TTC549 (cell line): ENCODE results near the gene CTNNBL1.
"Not testable (repeated sequence)": the region's sequence is repeated elsewhere in the genome, so short reads cannot be mapped to it uniquely, and the experiment has no call there.

Source experiments
- FAIRE-seq: peaks from 2 replicates; lab custom pipeline; 2012; peaks lifted over from hg19 to GRCh38; lab: Jason Lieb, UNC

The CTNNBL1 gene

DNA sequence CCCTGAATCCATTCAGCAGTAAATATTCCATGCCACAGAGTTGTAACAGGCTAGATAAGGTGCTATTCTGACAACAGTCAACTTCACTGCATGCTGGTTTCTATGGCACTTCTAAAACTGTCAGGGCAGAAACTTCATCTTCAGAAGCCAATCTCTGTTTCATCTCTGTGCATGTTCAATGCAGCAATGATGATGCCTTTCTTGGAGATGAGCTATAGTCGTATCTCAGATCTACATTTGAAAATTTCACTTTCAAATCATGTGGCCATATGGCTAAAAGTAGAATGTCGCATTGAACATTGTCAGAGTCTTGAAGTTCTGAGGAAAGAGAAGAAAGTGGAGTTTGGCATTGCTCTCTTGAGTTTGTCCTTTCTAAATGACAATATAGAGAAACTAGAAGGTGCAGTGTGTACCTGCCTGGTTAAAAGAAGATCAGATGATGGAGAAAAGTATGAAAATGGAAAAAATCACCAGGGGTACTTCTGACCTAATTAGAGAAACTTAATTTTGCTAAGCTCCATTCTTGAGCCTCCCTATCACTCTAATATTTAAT is 160.1 kb downstream of the CTNNBL1 start:
- FAIRE-seq = no peak

GRCh38 chr20:37856034-37856433 is 162.2 kb downstream of the CTNNBL1 start:
- not testable (repeated sequence) for FAIRE-seq

DNA sequence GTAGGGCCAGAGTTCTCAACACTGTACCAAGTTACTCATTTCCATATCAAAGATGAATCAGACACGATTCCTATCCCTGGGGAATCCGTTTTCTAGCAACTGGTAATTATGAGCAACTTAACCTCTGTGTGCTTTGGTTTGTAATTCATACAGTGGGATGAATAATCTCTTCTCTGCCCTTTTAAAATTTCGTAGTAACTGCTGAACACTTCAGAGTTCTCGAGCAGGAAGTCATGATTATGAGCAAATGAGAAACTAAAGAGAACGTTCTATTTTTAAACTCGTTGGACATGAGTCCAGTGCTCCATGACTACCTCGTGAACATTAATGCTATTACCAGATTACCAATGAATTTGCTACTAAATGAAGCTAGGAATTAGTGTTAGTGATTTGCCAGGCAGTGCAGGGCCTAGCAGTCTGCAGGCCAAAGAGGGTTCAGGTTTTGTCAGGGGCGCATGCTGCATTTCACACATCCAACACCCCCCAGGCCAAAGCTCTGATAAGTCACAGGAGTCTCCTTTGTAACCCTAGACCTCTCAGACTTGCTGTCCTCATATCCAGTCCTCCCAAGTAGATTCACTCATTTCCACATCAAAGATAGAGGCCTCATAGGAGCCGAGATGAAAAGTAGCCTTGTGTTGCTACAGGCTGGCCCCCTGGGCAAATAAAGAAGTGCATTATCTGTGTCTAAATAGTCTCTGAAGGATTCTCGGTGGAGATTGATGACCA is 163.3 kb downstream of the CTNNBL1 start:
- no peak for FAIRE-seq

DNA sequence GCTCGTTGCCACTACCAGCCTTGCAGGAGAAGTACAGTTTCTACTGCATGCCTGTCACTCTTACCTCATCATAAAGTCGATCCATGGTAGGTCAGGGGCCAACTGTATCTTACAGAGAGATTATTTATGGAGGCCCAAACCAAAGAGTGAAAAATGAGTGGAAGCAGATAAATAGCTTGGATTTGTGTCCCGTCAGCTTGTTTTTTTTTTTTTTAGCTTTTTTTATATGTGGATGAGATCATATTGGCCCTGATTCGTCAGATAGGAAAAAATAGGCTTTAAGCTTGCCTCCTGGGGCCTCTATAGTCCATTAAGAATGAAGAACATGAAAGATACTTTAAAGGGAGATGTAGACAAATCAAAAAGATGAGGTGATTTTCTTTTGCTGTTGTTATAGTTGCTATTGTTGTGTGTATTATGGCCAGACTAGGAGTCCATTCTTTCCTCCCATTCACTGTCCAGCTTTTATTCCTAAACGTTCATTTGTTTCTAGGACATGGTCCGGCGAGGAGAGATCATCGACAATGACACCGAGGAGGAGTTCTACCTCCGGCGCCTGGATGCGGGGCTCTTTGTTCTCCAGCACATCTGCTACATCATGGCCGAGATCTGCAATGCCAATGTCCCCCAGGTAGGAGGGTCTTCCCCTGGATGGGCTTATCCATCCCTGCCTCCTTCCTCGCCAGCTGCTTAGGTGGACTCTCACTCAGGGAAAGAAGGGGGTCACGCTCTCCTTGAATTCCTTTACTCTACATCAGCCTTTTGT is 165.8 kb downstream of the CTNNBL1 start:
- no peak for FAIRE-seq

- no peak for FAIRE-seq
Observed at GRCh38 chr20:37863289-37863688, 169.5 kb downstream of the CTNNBL1 start.

DNA sequence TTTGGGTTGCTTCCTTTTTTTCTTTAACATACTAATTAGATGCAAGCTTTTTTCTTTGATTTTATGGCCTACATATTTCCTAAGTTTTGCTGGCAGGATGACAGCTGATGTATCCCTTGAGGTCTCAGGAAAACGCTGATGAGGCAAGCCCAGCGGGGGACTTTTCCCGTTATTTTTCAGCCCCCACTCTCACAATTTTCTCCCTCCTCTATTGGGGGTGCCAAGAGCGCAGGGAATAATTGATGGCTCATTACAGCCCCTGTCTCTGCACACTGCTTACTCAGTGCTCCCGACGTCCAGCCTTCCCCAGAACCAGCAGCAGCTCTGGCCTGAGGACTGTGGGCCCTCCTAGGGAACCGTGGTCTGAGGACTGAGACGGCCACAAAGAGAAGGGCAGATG is 170.5 kb downstream of the CTNNBL1 start:
- no peak for FAIRE-seq

DNA sequence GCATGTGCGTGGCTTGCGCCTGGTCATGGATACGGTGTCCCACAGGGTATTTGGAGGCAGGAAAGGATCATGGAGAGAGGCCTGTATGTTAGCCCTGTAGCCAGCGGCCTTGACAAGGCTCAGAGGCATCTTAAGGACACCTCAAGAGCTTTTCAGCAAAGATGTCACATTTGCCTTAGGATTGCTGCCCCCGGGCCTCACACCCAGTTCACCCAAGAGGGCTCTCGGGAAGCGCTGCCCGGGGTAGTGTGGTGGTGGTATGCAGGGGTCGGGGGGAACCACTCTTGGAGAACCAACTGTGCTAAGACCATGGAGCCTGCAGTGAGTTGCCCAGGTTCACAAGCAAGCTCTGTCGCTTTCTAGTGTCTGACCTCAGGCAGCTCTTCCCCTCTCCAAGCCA is 172.2 kb downstream of the CTNNBL1 start:
- no peak for FAIRE-seq

DNA sequence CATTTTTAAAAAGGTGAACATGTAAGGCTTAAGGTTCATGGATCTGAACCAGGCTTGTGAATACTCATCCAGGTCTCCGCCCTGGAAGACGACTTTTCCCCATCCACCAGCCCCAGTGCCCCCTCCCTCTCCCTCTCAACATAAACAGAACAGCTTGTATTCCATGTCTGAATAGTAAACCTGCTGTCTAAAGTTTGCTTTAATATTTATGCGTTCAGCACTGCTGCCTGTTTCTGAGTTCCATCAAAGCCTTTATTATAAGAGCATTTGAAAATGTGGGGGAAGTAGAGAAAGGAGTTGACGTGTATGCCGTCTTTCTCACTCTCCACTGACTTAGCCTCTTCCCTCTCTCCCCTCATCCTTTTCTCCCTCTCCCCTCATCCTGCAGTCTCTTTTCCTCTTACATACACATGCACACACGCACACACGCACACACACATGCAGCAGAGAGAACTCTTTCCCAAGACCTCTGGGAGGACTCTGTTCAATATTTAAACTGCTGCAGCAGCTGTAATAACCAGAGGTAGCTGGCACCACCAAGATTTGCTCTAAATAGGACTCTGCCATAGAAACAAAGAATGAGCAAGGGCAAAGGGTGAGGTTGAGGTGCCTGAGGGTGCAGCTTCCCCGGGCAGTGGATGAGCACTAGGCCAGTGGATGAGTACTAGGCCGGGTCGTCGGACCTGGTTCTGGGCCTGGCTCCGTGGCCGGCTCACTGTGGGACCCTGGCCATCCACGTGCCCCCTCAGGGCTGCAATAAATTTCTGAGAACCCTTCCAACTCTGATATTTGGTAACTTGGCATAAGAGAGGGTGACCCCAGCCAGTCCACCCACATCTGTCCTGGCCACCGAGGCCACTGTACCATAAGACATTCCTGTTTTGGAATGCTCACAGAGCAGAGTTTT is 173.7 kb downstream of the CTNNBL1 start:
- no peak for FAIRE-seq

- no peak for FAIRE-seq
Observed at GRCh38 chr20:37868851-37869333, 175.1 kb downstream of the CTNNBL1 start.

GRCh38 chr20:37869334-37869861 is 175.6 kb downstream of the CTNNBL1 start:
- FAIRE-seq = no peak

DNA sequence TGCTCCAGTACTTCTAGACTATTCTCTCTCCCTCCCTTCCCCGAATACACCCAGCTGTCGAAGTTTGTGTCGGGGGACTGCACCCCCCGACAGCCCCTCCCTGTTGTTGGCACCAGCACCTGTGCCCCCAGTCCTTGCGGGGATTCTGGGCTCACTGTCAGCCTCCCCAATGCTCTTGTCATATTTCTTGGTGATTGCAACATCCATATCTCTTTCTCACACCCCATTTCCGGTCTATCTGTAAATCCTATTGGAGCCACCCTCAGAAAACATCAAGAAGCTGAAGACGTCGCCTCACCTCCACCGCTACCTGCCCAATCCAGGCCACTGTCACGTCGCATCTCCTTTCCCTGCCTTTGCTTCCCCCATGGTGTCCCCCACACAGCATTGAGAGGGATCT is 176.5 kb downstream of the CTNNBL1 start:
- FAIRE-seq = no peak

- FAIRE-seq = no peak
Observed at GRCh38 chr20:37871751-37872150, 177.9 kb downstream of the CTNNBL1 start.

GRCh38 chr20:37872161-37872560 is 178.3 kb downstream of the CTNNBL1 start:
- FAIRE-seq = no peak

DNA sequence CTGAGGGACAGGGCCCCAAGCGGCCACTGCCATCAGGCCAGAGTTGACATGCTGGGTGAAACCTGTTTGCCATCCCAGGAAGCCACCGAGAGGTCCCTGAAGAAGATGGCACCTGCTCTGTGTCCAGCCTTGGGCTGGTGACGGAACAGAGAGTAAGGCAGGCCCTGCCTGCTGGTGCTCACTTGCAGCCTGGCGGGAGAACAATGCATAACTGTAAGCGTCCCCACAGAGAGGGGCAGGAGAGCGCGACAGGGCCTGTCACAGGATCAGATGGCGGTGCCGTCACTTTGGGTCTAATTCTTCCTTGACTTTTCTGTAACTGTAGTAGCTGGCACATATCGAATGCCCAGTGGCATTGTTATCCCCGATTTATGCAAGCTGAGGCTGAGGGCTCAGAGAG is 180.1 kb downstream of the CTNNBL1 start:
- no peak for FAIRE-seq

DNA sequence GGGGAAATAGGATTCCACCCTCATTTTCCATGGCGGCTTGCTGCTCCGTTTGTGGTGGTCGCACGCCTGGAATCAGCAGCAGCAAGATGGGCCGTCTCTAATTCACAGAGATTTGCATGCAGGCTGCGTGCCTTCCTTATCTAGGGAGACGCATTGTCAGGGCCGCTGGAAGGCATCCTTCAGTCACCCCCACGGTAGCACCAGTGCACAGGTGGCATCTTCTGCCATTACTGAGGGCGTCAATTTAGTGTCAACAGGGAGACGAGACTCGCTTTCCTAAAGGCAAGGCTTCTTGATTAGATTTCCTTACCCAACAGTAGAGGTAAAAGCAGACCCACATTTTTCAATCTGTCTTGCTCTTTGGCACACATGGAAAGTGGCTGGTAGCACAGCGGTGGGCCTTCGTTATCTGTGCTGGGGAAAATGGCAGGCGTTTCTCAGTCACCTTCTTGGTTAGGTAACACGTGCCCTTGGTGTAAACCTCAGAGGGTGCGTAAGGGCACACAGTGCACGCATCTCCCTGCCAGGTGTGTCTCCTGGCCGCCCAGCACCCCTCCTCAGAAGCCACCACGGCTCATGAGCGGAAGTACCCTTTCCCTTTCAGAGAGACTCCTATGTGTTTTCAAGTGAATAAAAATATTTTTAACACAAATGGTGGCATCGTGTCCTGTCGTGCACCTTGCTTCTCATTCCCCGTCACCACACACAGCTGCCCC is 181.8 kb downstream of the CTNNBL1 start:
- FAIRE-seq = no peak

DNA sequence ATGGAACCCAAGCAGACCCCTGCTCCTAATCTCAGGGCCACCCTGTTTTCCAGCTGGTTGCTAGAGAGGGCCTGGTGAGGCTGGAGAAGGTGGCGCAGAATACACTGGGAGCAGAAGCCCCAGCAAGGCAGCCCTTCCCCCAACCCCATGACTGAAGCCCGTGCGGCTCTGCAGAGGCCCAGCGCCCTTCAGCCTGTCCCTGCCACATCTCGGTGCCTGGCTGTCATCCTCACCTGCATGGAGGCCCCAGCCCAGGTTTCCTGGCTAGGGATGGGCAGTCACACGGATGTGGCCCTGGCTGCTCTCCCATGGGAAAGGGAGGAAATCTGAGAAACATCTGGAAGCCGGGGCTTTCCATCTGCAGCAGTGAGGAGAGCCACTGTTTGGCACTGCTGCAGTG is 183.0 kb downstream of the CTNNBL1 start:
- no peak for FAIRE-seq

DNA sequence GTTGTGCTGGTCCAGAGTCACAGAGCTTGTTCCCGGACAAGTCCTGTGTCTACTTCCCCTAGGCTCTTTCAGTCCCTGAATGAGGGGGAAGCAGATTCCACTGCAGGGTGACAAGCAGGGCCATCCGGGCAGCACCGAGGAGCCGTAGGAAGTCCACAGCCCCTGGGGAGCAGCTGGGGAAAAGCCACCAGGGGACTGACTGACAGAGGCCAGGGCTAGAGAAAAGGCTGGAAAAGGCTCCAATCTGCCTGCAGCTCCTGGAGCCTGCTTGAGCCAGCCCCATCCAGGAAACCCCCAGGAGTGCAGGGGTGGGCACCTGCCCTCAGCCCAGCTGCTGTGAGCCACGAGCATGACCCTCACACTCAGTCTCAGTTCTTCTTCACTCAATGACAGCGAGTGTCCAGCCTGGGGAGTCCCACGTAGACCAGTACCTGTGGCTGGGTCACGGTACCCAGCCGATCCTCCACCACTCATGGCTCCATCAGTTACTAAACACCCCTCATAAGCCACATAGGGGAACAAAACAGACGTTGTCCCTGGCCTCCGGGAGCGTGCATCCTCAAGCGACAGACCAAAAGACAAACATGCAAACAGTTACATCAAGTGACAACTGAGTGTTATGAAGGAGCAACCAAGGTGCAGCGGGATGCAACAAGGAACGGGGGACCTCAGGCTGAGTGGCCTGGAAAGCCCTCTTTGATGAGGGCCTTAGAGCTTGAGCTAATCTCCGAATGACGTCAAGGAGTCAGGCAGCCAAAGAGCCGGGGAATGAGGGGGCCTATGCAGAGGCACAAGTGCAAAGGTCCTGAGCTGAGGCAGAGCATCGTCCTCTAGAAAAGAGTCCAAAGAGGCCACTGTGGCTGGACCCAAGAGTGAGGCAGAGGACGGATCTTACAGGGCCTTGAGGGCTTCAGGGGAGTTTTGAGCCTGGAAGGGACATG is 184.3 kb downstream of the CTNNBL1 start:
- FAIRE-seq = no peak

- no peak for FAIRE-seq
Observed at GRCh38 chr20:37878835-37879599, 185.2 kb downstream of the CTNNBL1 start.

- FAIRE-seq = no peak
Observed at GRCh38 chr20:37879843-37880242, 186.0 kb downstream of the CTNNBL1 start.
